GM12874 (cell line): Measurements from ENCODE around the gene CIITA.

Source experiments
- TF ChIP-seq, protein P1 (sequence below): IDR thresholded peaks from 2 replicates; pipeline ENCODE4 v1.5.1; 2011; ENCODE audit warnings: low read depth, mild to moderate bottlenecking, control low read depth, low read length, moderate library complexity; ENCODE audit not compliant: insufficient read depth

Gene CIITA

GRCh38 chr16:10982465-10983150, 105.6 kb downstream of the CIITA start:
- TF ChIP-seq, protein P1, sequence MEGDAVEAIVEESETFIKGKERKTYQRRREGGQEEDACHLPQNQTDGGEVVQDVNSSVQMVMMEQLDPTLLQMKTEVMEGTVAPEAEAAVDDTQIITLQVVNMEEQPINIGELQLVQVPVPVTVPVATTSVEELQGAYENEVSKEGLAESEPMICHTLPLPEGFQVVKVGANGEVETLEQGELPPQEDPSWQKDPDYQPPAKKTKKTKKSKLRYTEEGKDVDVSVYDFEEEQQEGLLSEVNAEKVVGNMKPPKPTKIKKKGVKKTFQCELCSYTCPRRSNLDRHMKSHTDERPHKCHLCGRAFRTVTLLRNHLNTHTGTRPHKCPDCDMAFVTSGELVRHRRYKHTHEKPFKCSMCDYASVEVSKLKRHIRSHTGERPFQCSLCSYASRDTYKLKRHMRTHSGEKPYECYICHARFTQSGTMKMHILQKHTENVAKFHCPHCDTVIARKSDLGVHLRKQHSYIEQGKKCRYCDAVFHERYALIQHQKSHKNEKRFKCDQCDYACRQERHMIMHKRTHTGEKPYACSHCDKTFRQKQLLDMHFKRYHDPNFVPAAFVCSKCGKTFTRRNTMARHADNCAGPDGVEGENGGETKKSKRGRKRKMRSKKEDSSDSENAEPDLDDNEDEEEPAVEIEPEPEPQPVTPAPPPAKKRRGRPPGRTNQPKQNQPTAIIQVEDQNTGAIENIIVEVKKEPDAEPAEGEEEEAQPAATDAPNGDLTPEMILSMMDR = no peak

GRCh38 chr16:10983159-10983558, 106.2 kb downstream of the CIITA start:
- TF ChIP-seq, protein P1 = peak; percentile 45; the same call in 1 of the 2 replicates

- TF ChIP-seq, protein P1 = no peak
These were observed 107.5 kb downstream of the CIITA start for GRCh38 chr16:10984509-10984908.
